GM19193 (cell line): Measurements from ENCODE around the gene DCLK1.

ENCODE experiments used
- POLR2A ChIP-seq: IDR thresholded peaks from 4 replicates; pipeline ENCODE4 v1.6.1; 2011; ENCODE audit not compliant: insufficient read depth, insufficient read length; ENCODE audit errors: extremely low read depth

Gene DCLK1

DNA sequence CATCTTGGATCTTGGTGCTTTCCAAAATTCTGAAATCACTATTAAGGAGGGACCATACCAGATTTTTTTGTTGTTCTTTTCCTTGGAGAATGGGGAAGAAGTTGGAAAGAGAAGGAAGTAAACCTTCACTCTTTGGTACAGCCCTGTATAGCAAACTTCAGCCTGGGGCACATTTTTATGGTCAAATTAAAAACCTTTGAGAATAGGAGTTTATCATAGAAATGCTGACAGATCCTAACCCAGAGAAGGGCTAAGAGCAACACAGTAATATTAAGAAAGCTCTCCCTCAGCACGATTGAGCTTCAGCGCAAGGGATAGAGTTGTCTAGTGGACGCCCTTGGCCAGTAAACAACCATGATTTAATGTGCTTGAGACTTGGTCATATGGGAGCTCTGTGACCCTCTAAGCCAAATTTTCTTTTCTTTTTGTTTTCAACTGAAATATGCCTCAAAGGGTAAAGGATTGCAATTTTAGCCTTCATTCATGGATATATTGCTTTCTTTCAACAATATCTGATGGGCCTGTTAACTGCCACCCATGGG is 360.4 kb downstream of the DCLK1 start:
- no peak for TF ChIP-seq POLR2A

DNA sequence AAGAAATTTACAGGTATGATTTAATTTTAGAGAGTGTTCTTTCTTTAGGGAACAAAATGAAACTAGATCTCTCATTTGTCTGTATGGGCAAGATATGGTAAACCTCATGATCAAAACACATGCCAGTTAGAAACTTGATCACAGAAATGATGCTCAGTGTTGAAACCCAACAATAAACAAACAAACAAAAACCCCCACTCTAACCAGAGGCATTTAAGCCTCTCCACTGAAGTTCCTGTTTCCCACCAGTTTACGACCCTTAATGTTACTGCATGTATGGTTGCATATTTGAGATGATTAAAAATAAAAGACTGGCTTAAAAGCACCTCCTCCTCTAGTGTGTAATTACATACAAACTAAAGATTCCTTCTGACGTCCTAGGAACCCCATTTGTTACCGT is 361.4 kb downstream of the DCLK1 start:
- TF ChIP-seq POLR2A, result no peak

DNA sequence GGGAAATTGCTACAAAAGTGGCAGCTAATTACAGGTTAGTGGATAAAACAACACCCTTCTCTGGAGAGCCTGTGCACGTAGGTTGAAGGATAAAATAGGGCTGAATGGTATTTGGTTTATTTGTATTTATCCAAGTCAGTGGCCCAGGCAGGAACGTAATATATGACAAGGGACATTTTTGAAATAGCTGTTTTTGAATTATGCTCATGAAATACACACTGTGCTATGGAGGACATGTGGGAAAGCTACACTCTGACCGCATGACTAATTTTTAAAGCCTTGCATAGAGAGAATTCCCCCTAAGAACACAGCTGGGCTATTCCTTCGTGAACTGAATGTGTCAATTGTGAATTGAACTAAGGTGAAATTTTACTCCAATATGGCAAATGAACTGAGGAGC is 362.6 kb downstream of the DCLK1 start:
- no peak for TF ChIP-seq POLR2A

DNA sequence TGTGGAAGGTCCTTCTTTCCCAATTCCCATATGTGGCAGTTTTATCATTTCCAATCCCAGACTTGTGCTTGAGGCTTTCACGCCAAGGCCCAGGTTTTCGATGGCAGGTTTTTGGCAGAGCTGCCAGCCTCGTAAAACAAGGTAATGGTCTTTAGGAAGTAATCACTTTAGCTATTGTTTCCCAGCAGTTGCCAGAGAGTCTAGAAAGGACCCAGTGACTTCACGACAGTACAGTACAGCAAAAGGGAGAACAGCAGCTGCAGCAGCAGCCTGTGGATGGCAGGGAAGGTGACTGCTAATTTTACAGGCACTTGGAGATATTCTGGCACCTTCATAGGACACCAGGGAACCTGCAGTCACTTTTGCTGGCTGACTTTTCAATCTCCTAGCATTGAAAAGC is 363.1 kb downstream of the DCLK1 start:
- no peak for TF ChIP-seq POLR2A

DNA sequence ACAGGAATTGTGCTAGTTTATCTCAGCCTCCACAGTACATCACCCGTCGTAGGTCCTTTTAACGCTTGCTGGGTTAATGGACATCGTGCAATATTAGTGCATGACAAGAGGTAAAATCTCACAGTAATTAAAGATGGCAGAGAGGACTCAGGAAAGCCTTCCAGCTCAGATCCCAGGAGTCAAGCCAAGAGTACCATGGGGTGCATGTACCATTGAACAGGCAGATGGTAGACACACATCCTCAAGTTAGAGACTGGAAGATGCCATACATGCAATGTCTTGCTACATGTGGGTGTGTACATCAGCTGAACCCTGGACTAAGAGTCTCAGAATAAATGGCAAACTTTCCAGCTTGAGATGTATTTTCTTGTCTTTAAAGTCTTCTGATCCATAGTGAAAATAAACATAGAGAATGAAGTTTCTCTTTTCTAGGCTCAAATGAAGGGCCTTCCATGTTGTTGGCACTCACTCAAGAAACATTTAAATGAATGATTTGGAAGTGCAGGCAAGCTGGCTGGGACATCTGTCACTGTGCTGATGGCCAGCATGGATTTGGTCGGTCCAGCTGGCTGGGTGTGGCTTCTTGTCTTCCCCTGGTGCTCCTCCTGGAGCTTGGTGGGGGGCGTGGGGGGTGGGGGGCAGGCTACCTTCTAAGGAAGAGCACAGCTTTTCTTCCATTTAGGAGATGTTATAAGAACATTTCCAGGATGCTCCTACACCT is 363.8 kb downstream of the DCLK1 start:
- no peak for TF ChIP-seq POLR2A

DNA sequence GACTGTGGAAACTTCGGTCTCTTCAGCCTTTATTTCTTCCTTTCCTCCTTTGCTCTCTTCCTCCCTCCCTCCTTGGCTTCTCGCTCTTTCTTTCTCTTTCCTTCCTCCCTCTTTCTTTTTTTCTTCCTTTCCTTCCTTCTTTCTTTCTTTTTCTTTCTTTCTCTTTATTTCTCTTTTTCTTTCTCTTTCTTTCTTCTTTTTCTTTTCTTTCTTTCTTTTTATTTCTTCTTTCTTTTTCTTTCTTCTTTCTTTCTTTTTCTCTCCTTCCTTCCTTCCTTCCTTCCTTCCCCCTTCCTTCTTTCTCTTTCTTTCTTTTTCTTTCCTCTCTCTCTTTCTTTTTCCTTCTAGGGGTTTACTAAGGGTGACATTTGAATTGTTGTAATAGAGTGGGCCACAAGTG is 364.5 kb downstream of the DCLK1 start:
- TF ChIP-seq POLR2A, result no peak

DNA sequence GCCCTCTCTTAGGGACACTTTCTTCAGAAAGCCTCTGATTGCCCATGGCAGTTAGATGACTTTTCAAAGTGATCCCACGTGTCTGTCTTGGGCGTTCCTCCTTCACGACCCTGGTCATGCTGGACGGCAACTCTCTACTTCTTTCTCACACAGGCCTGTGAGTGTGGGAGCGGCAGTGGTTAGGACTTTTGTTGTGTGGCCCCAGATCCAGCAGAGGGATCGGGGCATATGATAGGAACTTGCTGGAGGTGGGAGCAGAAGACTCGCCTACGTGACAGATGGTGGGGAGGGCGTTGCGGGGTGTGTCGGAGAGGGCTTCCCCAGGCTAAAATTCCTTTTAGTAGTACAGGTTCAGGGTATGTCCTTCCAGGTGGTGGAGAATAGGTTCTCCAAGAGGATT is 365.2 kb downstream of the DCLK1 start:
- no peak for TF ChIP-seq POLR2A

DNA sequence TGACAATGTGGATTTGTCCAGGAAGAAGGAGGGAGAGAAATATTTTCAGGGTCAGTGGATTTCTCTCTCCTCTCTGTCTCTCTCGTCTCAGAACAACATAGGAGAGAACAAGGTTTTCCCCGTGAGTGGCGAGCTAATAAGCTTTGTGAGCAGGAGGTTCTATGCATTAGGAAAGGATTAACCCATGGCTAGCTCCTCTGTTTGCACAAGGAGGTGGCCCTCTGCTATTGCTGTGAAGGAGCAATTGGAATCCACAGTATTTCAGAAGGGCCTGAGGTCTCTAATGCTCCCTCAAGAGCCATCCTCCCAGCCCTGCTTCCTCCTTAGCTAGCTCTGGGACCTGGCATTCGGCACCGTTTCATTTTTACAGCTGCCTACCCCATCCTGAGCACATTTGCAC is 365.8 kb downstream of the DCLK1 start:
- TF ChIP-seq POLR2A, result no peak

DNA sequence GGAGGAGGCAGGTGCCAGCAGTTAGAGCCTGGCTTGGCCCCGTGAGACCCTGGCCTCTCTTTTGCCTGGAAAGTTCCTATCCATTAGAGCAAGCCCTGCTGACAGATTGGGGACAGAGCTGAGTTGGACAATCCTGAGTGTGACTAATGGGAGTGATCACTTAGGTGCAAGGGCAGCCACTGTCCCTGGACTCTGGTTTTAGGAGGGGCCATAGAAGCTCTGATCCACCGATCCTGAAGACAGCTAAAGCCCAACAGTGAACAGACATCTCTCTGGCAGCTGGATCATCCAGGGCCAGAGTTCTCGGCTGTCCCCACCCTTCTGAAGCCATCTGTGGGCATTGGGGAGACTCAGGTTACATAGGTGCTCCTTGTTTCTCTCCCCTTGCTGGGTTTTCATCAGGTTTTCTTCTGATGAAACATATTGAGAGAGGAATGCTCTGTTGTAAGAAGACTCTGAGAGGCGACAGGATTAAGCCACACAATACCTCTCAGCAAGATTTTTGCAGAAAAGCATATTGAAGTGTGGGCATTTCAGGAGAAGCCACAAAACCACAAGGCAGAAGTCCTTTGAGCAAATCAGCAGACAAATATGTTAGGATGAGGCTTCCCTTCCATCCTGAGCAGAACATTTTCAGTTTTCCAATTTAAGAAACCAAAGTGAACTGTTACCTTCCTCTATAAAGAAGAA is 366.7 kb downstream of the DCLK1 start:
- TF ChIP-seq POLR2A, result no peak

DNA sequence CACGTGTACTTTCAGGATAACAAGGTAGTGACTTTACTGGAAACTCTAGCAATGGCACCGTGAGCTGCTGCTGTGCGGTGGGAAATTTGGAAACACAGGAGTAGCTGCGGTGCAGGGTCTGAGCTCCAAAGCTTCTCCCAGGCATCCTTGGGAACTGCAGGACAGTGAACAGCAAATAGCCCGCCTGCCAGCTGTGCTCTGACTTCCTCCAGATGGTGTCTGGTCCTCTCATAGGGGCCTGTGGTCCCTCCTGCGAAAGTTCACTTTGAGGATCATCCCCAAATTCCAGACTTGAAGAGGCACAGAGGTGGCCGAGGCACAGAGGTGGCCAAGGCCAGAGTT is 367.4 kb downstream of the DCLK1 start:
- no peak for TF ChIP-seq POLR2A

DNA sequence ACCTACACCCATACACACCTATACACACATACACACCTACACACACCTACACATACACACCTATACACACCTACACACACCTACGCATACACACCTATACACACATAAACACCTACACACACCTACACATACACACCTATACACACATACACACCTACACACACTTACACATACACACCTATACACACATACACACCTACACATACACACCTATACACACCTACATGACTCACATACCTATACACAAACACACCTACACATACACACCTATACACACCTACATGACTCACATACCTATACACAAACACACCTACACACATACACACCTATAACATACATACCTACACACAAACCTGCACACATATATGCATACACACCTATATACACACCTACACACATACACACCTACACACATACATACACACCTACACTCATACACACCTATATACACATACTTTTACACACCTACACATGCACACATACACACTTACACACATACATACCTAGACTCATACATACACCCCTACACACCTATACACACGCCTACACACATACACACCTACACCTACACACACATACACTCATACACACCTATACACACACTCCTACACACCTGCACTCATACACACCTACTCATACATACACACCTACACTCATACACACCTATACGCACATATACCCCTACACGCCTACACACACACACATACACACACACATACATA is 368.0 kb downstream of the DCLK1 start:
- TF ChIP-seq POLR2A, result no peak

DNA sequence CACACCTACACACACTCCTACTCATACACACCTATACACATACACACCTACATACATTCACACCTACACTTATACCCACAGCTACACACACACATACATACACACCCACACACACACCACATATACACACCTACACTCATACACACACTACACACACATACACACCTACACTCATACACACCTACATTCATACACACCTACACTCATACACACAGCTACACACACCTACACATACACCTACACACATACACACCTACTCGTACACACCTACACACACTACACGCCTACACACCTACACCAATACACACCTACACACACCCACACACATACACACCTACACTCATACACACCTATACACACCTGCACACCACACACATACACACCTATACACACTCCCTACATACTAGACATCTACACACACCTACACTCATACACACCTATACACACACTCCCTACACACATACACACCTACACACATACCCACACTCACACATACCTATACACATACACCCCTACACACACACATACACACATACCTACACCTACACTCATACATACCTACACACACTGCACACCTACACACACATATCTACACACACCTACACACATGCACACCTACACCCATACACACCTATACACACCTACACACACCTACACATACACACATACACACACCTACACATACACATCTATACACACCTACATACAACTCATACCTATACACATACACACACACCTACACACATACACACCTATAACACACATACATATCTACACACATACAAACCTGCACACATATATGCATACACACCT is 369.5 kb downstream of the DCLK1 start:
- TF ChIP-seq POLR2A, result no peak

DNA sequence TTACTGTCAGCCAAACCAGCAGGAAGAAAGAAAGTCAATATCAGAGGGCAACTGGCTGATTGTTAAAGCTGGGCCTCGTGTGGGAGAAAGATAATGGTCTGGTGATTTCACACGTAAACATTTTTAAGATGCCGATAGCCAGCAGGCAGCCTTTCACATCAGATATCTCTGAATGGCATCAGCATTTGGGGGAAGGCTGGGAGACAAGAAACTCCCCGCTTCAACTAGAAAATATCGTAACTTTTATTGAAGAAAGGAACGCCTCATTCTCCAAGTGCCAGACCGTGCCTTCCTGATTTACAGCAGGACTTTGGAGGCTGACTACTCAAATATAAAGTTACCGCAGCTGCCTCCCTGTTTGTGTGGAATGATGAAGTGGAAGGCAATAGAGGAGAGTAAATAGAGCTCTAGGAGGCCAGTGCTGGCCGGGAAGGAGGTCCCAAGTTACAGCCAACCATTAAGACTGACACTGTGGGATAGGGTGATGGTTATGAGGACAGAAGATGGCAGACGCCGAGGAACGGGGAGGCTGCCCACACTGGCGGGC is 370.4 kb downstream of the DCLK1 start:
- no peak for TF ChIP-seq POLR2A

DNA sequence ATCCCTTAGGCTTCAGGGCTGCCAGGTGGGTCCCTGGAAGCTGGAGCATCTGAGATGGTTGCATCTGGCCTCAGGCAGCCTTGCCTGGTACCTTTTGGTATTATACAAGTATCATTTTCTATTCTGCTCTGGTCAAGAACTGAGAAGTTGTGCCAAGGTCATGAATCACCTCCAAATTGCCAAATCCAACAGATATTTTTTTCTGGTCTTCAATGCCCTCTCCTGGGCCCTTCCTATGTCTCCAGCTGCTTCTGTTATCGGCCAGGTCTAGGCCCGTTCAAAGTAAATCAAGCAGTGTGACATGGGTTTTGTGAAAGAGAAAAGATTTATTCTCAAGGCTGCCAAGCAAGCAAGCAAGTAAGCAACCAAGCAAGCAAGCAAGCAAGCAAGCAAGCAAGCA is 383.6 kb downstream of the DCLK1 start:
- TF ChIP-seq POLR2A, result no peak
